Esophagus squamous epithelium (tissue), 4 donors: ENCODE data around the gene PKP2.

Experiments
- POLR2A ChIP-seq, 4 donors: fragments of 450-650 bp; IDR thresholded peaks; one replicate each; pipeline ENCODE4 v1.6.1; 2017; ENCODE audit warnings: antibody characterized with exemption in 4 of 4, mild to moderate bottlenecking in 4 of 4, moderate library complexity in 3 of 4
- TF ChIP-seq, protein P1 (sequence below), 6 experiments: fragments of 450-650 bp in 4 of 6; fragments of 200-600 bp in 2 of 6; sonication (generic) in 2 of 6; IDR thresholded peaks; one replicate each; pipeline ENCODE4 v1.5.1; 2016 to 2019; ENCODE audit warnings: antibody characterized with exemption in 6 of 6, mild to moderate bottlenecking in 4 of 6, moderate library complexity in 4 of 6

DNA sequence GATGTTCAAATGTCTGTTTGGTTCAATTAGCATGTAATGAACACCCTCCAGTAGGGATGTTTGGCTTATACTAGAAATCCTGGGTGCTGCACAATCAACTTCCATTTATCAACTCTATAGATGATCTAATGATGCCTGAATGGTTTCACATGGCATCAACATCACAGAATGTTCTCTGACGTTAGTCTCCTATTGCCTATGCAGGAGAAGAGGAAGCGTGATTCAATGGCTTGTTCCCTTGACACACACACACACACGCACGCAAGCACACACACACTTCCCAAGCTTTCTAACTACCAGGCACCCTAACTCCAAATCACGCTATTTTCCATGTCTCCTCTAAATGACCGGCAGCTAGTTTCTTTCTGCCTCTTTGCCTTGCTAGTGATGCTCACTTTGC lies 49.3 kb downstream of the PKP2 start:
- TF ChIP-seq POLR2A (IDR thresholded peaks at IDR 0.05): no peak
- TF ChIP-seq, protein P1, sequence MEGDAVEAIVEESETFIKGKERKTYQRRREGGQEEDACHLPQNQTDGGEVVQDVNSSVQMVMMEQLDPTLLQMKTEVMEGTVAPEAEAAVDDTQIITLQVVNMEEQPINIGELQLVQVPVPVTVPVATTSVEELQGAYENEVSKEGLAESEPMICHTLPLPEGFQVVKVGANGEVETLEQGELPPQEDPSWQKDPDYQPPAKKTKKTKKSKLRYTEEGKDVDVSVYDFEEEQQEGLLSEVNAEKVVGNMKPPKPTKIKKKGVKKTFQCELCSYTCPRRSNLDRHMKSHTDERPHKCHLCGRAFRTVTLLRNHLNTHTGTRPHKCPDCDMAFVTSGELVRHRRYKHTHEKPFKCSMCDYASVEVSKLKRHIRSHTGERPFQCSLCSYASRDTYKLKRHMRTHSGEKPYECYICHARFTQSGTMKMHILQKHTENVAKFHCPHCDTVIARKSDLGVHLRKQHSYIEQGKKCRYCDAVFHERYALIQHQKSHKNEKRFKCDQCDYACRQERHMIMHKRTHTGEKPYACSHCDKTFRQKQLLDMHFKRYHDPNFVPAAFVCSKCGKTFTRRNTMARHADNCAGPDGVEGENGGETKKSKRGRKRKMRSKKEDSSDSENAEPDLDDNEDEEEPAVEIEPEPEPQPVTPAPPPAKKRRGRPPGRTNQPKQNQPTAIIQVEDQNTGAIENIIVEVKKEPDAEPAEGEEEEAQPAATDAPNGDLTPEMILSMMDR (IDR thresholded peaks at IDR 0.05): no peak
